Aorta (tissue), 5 donors: ENCODE results near the gene PTBP3. TPM values are rescaled to one million over a fixed set of nuclear protein-coding genes. Genes with fewer than 3 reads are reported as not detected.

Experiments
- ATAC-seq: fragments of 200-7000 bp; cut with Tn5 transposase; one replicate; pipeline ENCODE4 v1.9.1; 2022; ENCODE audit warnings: moderate library complexity; ENCODE audit not compliant: low FRiP score
- DNase-seq, 2 donors: peaks; one replicate each; pipeline ENCODE4 v3.0.0-alpha.2; 2020
- H3K27ac ChIP-seq, 2 donors: one replicate each; pipeline ENCODE4 v1.5.1; 2013; ENCODE audit warnings: low read length in 2 of 2, mild to moderate bottlenecking in 2 of 2, moderate library complexity in 2 of 2, control low read depth in 1 of 2, inconsistent platforms in 1 of 2, low read depth in 1 of 2
- H3K27me3 ChIP-seq, 2 donors: one replicate each; pipeline ENCODE4 v1.6.1; 2013; ENCODE audit warnings: control low read depth in 1 of 2, low read length in 1 of 2, mild to moderate bottlenecking in 1 of 2, moderate library complexity in 1 of 2; ENCODE audit not compliant: insufficient read depth in 2 of 2, control insufficient read depth in 1 of 2
- H3K36me3 ChIP-seq, 2 donors: one replicate each; pipeline ENCODE4 v1.6.1; 2013; ENCODE audit warnings: control low read depth in 1 of 2, low read length in 1 of 2, mild to moderate bottlenecking in 1 of 2; ENCODE audit not compliant: insufficient read depth in 2 of 2, control insufficient read depth in 1 of 2
- H3K4me1 ChIP-seq, 2 donors: one replicate each; pipeline ENCODE4 v1.6.1; 2013; ENCODE audit warnings: low read length in 2 of 2, control low read depth in 1 of 2, mild to moderate bottlenecking in 1 of 2, moderate library complexity in 1 of 2; ENCODE audit not compliant: insufficient read depth in 2 of 2, control insufficient read depth in 1 of 2
- H3K4me3 ChIP-seq, 2 donors: one replicate each; pipeline ENCODE4 v1.5.1; 2013; ENCODE audit warnings: low read length in 2 of 2, control low read depth in 1 of 2, mild to moderate bottlenecking in 1 of 2
- H3K9me3 ChIP-seq: one replicate; pipeline ENCODE4 v1.6.1; 2013; ENCODE audit warnings: mild to moderate bottlenecking, low read length; ENCODE audit not compliant: control insufficient read depth
- WGBS, 2 donors: extraction: QIAGEN DNeasy Blood & Tissue Kit; methylation state at CpG; one replicate each; pipeline ENCODE4 v1.1.7; 2013; 5-methylcytosine and 5-hydroxymethylcytosine counted together
- intact Hi-C, 2 donors: fragments of 100-400 bp; cut with DNase I; formaldehyde crosslinking; loops; one replicate each; pipeline versions ENCODE4 v1.14.2 to v1.15.0; 2022
- polyA plus RNA-seq, 2 donors: library from polyadenylated mRNA; stranded (reverse); fragments of 200-250 nt; gene quantifications; one replicate each; pipeline ENCODE4 v1.2.3, GENCODE V29; 2013
- total RNA-seq, 2 donors: library from RNA; stranded (reverse); fragmentation: NEBNext Ultra II Directional; extraction: Animal tissue kit (Norgen Biotek cat#: 25700); gene quantifications; one replicate each; pipeline ENCODE4 v1.2.1, GENCODE V29; 2021
- donor health status: healthy with polysubstance abuse.
- donor health status: Bipolar disorder and iron deficiency.
- donor health status: DM: no; HTN: no; CAD: no.
- donor health status: DM: no; HTN: no; CAD: no.
- donor health status: DM: yes; HTN: yes; CAD: no.

Gene PTBP3
- total and polyA plus RNA-seq, 4 donors = 5.2 to 74.1 (median 26.3) TPM

DNA sequence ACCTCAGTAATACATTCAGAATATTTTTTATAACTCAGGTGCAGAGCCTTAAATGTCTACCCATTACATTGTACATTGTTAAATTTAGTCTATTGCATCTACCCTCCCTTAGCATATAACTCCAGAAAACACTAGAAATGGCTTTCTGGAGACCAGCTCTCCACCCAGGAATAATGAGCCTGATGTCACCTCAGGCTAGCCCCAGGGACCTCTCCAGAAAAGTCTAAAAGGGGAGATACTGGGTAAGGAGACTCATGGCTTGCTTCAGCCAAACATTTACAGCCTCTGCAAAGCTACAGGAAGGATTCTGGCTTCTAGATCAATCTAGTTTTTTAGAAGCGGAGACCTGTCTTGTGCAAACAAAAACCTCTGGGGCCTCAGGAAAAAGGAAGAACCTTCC lies 144.5 kb downstream of the PTBP3 start:
- Histone ChIP-seq H3K4me1 (no peaks in the 10 kb centered on the region), H3K9me3 (no peaks in the 10 kb centered on the region), H3K36me3 (no peaks in the 10 kb centered on the region), H3K27ac (no peak overlapping the region), H3K4me3 (no peak overlapping the region), H3K27me3 (no peaks in the 10 kb centered on the region)
- intact Hi-C loops = no loop called here
- WGBS, 2 donors = 97 to 100% methylated on average over 1 of the region's 1 CpG
- no peak for ATAC-seq
- no peak for DNase-seq

DNA sequence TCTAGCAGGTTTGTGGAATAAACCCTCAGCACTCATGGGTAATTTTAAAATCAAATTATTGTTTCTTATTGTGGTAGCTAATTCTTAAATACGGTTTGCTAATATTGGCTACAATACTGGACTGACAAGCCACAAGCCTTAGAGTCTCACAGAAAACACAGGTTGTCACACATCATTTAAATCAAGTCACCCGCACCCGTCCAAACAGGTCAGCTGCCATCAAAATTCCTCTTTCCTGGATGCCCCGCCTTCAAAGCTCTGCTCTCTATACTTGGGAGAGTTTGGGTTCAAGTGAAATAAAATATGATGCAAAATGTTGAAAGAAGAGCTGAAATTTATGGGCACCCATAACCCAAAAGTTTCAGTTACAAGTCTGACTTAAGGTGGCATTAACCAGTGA lies 146.0 kb downstream of the PTBP3 start:
- Histone ChIP-seq H3K9me3 (no peaks in the 10 kb centered on the region), H3K36me3 (no peaks in the 10 kb centered on the region), H3K4me3 (no peak overlapping the region), H3K4me1 (no peaks in the 10 kb centered on the region), H3K27me3 (no peaks in the 10 kb centered on the region), H3K27ac (no peak overlapping the region)
- 75 to 79% methylated on average over 4 of the region's 4 CpGs for WGBS, 2 donors
- intact Hi-C loops = no loop called here
- ATAC-seq (no peak), DNase-seq (no peak)

DNA sequence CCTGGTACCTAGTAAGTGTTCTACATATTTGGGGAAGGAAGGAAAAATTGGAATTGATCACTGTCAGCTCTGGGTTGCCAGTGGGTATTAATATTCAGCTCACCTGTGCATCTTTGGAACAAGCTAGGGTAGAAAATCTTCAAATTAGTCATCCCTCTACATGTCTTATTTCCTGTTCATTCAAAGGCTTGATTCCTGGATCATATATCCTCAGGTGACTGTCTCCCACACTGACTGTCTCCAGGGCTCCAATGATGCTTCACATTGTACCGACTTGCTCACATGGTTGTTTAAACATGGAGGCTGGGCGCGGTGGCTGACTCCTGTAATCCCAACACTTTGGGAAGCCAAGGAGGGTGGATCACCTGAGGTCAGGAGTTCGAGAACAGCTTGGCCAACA lies 146.7 kb downstream of the PTBP3 start:
- Histone ChIP-seq H3K27me3 (no peaks in the 10 kb centered on the region), H3K27ac (no peak overlapping the region), H3K36me3 (no peaks in the 10 kb centered on the region), H3K9me3 (no peaks in the 10 kb centered on the region), H3K4me3 (no peak overlapping the region), H3K4me1 (no peaks in the 10 kb centered on the region)
- intact Hi-C loops = no loop called here
- ATAC-seq (no peak), DNase-seq (no peak)
- WGBS, 2 donors = 94 to 97% methylated on average over 4 of the region's 4 CpGs

DNA sequence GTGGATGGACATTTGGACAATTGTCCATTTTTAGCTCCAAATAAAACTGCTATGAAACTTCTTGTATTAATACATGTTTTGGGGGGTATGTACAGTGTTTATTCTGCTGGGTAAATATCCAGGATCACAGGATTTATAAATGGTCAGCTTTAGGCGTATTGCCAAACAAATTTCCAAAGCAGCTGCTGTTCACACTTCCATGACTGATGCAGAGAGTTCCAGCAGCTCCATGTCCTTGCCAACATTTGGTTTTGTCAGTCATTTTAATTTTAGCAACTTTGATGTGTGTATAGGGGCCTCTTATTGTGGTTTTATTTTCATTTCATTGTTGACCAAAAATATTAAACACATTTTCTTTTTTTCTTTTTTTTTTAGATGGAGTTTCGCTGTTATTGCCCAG lies 148.5 kb downstream of the PTBP3 start:
- DNase-seq (no peak), ATAC-seq (no peak)
- Histone ChIP-seq H3K27me3 (no peaks in the 10 kb centered on the region), H3K9me3 (no peaks in the 10 kb centered on the region), H3K27ac (no peak overlapping the region), H3K4me1 (no peaks in the 10 kb centered on the region), H3K36me3 (no peaks in the 10 kb centered on the region), H3K4me3 (no peak overlapping the region)
- 84 to 86% methylated on average over 2 of the region's 2 CpGs for WGBS, 2 donors
- intact Hi-C loops = no loop called here

DNA sequence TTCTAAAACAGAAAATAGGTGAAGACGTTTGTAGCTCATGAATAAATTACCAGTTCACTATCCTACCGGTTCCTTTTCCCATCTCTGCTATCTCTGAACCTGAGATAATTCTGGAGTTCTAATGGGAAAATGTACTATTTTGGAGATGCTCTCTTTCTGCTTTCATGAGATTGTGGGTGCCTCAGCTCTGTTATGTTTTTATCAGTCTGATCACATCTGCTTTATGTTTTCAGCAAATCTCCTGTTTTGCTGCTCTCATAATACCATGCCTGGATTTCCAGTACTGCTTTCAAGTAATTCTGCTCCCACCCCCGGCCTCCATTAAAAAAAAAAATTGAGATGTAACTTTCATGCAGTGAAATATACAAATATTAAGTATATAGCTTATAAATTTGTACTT lies 149.2 kb downstream of the PTBP3 start:
- H3K9me3 ChIP-seq = no peaks in the 10 kb centered on the region
- intact Hi-C loops = no loop called here
- H3K4me3 ChIP-seq = no peak overlapping the region
- H3K36me3 ChIP-seq = no peaks in the 10 kb centered on the region
- no peaks in the 10 kb centered on the region for H3K4me1 ChIP-seq
- ATAC-seq (no peak), DNase-seq (no peak)
- WGBS, 2 donors = 85% methylated on average over 3 of the region's 3 CpGs
- H3K27me3 ChIP-seq = no peaks in the 10 kb centered on the region
- no peak overlapping the region for H3K27ac ChIP-seq

DNA sequence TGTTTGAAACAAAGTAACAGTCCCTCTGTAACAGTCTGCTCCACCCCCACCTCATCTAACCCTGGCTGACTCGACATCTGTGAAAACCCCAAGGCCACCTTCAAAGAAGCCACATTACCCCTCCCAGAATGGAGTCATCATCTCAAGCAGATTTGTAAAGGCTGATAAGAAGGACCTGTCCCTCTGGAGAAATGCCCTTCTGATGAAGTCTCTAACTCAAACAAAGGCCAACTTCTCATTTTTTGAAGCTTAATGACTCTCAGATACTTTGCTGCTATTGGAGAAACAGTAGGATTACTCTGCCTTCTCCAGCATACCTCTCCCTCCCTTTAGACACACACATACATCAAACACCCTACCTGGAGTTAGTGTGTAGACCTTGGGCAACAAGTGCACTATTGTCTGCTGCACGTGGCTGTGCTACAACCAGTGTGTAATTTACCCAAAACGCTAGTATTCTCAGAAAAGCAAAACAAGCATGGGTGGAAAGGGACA lies 153.0 kb downstream of the PTBP3 start:
- H3K4me1 ChIP-seq = no peaks in the 10 kb centered on the region
- H3K27ac ChIP-seq = no peak overlapping the region
- H3K27me3 ChIP-seq = no peaks in the 10 kb centered on the region
- ATAC-seq (no peak), DNase-seq (no peak)
- intact Hi-C loops = no loop called here
- no peak overlapping the region for H3K4me3 ChIP-seq
- H3K9me3 ChIP-seq = no peaks in the 10 kb centered on the region
- no peaks in the 10 kb centered on the region for H3K36me3 ChIP-seq
- 51% methylated on average over 3 of the region's 3 CpGs for WGBS, 2 donors

DNA sequence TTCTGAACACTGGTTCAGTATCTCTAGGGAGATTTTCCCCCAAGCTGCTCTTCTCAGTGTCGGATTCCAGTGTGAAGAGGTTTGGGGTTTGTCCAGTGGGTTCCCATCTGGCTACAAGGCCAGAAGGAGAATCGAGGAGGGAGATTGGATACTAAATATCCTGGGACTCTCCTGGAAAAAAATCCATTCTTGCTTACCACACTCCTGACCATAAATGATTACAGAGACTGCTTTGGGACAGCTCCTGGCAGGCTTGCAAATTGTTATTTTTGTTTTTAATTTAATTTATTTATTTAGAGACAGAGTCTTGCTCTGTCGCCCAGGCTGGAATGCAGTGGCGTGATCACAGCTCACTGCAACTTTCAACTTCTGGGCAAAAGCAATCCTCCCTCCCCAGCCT lies 153.6 kb downstream of the PTBP3 start:
- Histone ChIP-seq H3K27ac (no peak overlapping the region), H3K4me3 (no peak overlapping the region), H3K9me3 (no peaks in the 10 kb centered on the region), H3K27me3 (no peaks in the 10 kb centered on the region), H3K4me1 (no peaks in the 10 kb centered on the region), H3K36me3 (no peaks in the 10 kb centered on the region)
- ATAC-seq (peak; percentile 13), DNase-seq (no peak)
- intact Hi-C loops = loop anchor here in 1 of 2 donors (10.0 kb wide), 1 partner anchor 155 kb away; the partner anchor contains the start of gene PTBP3
- 73 to 76% methylated on average over 4 of the region's 4 CpGs for WGBS, 2 donors

DNA sequence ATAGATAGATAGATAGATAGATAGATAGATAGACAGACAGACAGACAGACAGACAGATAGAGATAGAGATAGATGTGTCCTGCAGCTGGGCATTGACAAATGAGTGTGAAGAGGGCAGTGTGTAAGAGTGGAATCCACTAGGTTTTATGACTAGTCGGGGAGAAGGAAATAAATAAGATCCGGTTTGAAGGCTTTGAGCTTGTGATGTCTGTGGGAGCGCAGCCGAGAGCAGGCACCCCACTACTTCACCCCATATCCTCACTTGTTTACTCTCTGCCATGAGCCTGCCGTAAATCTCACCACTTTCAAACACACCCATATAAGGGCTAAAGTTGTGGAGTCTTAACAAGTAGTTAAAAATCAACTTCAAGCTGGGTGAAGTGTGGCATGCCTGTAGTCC lies 156.9 kb downstream of the PTBP3 start:
- H3K4me3 ChIP-seq = no peak overlapping the region
- WGBS, 2 donors = 90 to 91% methylated on average over 5 of the region's 5 CpGs
- H3K27me3 ChIP-seq = no peaks in the 10 kb centered on the region
- H3K9me3 ChIP-seq = no peaks in the 10 kb centered on the region
- H3K27ac ChIP-seq = no peak overlapping the region
- DNase-seq = no peak
- no peak for ATAC-seq
- H3K4me1 ChIP-seq = peaks cover 0 to 2% of the 10 kb centered on the region in 2 donors
- H3K36me3 ChIP-seq = no peaks in the 10 kb centered on the region
- intact Hi-C loops = loop anchor here in 1 of 2 donors (10.0 kb wide), 1 partner anchor 158 kb away; the partner anchor contains the start of gene PTBP3

DNA sequence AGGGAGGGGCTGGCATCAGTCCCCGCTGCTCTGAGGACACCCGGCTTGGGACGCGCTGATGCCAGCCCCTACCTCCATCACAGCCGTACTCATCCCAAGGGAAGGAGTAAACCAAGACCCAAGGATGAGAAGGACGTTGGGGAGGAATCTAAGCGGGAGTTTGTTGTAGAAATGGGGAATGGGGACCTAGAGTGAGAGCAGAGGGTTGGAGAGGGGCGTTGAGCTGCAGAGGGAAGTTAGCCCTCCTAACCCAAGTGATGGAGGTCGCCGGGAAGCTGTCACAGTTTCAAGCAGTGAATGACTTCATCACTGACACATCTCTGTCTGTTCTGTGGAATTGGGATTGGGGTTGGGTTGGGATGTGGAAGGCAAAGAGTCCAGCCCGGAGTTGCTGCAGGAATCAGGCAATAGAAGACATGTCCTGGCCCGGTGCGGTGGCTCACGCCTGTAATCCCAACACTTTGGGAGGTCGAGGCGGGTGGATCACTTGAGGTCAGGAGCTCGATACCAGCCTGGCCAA lies 157.6 kb downstream of the PTBP3 start:
- Histone ChIP-seq H3K36me3 (no peaks in the 10 kb centered on the region), H3K4me3 (no peak overlapping the region), H3K9me3 (no peaks in the 10 kb centered on the region), H3K27me3 (no peaks in the 10 kb centered on the region), H3K27ac (no peak overlapping the region), H3K4me1 (peaks cover 0 to 2% of the 10 kb centered on the region in 2 donors)
- no peak for ATAC-seq
- DNase-seq = no peak
- intact Hi-C loops = loop anchor here in 1 of 2 donors (10.0 kb wide), 1 partner anchor 159 kb away; the partner anchor contains the start of gene PTBP3
- 82 to 86% methylated on average over 17 of the region's 17 CpGs for WGBS, 2 donors
